ENCODE measurements around the gene SIX2.

- TF ChIP-seq CTCF (conservative IDR thresholded peaks at IDR 0.05; ENCODE audit: low read length) = no peak
- TF ChIP-seq EZH2phosphoT487 (IDR thresholded peaks at IDR 0.05; ENCODE audit: borderline replicate concordance) = no peak
These were observed 40.5 kb upstream of the SIX2 start for GRCh38 chr2:45049569-45050336.
